Activated T-helper 1 cell treated with Interleukin-2 at 50 U/mL for 16 hours (primary cell): ENCODE data around the gene PROSER3.
"Not testable (repeated sequence)": the region's sequence is repeated elsewhere in the genome, so short reads cannot be mapped to it uniquely, and the experiment has no call there.

Experiments used
- DNase-seq: peaks from one replicate; pipeline ENCODE4 v3.0.0-alpha.2; 2020; ENCODE audit warnings: low read depth

PROSER3 gene

DNA sequence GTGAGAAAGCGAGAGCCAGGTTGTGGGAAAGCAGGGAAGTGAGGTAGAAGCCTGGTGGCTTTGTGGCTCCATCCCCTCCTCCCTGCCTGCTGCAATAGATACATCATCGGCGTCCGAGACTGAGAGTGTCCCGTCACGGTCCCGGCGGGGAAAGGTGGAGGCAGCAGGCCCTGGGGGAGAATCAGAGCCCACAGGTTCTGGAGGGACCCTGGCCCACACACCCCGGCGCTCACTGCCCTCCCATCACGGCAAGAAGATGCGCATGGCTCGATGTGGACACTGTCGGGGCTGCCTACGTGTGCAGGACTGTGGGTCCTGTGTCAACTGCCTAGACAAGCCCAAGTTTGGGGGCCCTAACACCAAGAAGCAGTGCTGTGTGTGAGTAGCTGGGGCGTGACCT, 35.1 kb upstream of the PROSER3 start:
- DNase-seq, result no peak

DNA sequence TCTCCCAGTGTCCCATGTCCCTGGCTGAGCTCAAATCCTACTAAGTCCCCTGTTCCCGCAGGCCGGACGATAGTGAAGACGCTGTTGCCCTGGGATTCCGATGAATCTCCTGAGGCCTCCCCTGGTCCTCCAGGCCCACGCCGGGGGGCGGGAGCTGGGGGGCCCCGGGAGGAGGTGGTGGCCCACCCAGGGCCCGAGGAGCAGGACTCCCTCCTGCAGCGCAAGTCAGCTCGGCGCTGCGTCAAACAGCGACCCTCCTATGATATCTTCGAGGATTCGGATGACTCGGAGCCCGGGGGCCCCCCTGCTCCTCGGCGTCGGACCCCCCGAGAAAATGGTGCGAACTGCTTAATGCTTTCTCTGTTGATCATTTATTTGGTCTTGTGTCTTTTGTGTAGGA, 34.3 kb upstream of the PROSER3 start:
- DNase-seq, result no peak

DNA sequence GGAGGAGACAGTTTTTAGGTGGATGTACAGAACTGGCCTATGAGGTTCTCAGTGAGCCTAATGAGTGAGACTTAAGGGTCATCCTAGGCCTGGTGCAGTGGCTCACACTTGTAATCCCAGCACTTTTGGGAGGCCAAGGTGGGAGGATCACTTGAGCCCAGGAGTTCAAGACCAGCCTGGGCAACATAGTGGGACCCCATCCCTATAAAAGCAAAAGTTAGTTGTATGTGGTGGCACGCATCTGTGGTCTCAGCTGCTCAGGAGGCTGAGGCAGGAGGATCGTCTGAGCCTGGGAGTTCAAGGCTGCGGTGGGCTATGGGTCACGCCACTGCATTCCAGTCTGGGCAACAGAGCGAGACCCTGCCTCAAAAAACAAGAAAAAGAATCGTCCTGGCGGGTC, 33.8 kb upstream of the PROSER3 start:
- not testable (repeated sequence) for DNase-seq

DNA sequence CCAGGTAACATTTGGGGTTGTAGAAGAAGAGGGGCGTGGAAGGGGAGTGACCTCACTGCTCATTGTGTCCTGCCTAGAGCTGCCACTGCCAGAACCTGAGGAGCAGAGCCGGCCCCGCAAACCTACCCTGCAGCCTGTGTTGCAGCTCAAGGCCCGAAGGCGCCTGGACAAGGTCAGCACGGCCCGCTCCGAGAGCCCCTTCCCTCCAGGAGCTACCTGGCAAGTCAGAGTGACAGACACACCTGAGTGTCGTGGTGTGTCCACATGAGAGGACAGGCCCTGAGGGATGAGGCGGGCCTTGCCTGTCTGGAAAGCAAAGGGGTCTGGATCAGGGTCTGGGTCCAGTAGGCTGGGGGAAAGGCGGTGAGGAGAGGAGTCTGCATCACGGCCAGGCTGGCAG, 33.4 kb upstream of the PROSER3 start:
- no peak for DNase-seq

DNA sequence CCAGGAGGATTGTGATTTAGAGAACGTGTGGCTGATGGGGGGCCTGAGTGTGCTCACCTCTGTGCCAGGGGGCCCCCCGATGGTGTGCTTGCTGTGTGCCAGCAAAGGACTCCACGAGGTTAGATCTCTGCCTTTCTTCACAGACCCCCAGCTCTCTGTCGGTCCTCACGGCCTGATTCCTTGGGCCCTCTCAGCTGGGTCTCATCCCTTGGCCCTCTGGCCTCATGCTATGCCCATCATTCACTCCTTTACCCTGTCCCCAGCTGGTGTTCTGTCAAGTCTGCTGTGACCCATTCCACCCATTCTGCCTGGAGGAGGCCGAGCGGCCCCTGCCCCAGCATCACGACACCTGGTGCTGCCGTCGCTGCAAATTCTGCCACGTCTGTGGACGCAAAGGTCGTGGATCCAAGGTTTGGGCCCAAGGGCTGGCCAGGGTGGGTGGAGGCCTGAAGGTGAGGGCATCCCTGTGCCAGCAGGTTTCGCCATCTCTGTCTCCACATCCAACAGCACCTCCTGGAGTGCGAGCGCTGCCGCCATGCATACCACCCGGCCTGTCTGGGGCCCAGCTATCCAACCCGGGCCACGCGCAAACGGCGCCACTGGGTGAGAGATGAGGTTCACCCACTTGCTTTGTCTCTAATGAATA, 32.6 kb upstream of the PROSER3 start:
- no peak for DNase-seq

DNA sequence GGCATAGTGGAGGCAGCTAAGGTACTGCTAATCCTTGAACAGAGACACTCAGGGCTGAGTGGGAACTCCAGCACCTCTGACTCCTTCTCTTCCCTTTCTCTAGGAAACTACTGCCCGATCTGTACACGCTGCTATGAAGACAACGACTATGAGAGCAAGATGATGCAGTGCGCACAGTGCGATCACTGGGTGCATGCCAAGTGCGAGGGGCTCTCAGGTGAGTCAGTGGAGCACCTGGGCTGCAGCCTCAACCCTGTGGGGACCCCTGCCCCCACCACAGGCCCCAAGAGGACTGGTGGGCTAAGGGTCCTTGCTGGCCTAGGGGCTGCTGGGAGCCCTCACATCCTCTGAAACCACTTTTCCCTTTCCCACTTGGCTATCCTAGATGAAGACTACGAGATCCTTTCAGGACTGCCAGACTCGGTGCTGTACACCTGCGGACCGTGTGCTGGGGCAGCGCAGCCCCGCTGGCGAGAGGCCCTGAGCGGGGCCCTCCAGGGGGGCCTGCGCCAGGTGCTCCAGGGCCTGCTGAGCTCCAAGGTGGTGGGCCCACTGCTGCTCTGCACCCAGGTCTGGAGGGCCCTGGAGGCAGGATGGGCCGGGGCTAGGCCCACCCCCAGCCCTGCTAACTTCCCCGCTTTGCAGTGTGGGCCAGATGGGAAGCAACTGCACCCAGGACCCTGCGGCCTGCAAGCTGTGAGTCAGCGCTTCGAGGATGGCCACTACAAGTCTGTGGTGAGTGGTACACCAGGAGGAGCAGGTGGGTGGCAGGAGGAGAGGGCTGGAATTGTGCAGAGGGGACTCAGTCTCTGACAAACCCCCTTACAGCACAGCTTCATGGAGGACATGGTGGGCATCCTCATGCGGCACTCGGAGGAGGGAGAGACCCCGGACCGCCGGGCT, 30.7 kb upstream of the PROSER3 start:
- DNase-seq, result no peak

DNA sequence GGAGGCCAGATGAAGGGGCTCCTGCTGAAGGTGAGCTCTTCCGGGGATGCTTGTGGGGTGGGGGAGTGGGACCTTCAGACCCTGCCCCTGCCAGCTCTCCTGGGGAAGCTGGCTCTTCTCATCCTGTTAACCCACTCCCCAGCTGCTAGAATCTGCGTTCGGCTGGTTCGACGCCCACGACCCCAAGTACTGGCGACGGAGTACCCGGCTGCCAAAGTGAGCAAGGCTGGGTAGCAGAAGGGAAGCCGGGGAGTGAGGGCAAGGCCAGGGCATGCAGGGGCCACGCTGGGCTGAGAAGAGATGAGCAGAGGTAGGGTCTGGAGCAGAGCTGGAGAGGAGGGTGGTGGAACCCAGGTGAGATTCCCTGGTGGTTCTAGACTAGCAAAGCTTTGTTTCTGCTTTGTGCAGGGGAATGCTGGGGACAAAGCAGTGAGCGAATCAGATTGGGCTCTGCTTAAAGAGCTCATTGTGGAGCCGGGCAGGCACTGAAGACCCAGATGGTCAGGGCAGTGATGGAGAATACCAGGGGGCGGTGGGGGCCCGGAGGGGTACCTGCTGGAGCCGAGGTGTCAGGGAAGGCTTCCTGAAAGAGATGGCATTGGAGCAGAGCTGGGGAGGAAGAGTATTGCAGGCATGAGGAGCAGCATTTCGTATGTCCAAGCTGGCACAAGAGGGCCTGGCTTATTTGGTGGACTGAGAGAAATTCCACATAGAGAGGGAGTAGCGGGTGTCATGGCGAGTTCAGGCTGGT, 29.8 kb upstream of the PROSER3 start:
- no peak for DNase-seq

DNA sequence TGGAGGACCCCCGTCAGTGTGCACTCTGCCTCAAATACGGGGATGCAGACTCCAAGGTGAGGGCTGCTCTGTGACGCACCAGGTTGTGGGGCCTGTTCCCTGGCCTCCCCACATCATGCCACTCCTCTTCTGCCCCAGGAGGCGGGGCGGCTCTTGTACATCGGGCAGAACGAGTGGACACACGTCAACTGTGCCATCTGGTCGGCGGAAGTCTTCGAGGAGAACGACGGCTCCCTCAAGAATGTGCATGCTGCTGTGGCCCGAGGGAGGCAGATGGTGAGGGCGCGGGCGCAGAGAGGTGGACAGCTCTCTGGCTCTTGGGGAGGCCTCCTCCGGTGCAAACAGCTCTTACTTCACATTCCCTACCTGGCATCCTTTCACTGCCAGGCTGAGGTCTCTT, 29.0 kb upstream of the PROSER3 start:
- no peak for DNase-seq

DNA sequence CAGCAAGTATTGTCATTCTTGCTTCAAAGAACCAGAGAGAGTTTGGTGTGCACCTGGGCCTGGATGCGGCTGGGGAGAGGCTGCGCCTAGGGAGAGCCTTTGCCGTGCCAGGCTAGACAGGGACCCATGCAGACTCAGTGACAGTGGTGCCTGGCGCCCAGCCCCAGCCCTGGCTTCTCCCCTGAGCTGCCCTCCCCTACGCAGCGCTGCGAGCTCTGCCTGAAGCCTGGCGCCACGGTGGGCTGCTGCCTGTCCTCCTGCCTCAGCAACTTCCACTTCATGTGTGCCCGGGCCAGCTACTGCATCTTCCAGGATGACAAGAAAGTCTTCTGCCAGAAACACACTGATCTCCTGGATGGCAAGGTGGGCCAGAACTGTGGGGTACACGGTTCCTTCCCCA, 28.2 kb upstream of the PROSER3 start:
- DNase-seq, result no peak

DNA sequence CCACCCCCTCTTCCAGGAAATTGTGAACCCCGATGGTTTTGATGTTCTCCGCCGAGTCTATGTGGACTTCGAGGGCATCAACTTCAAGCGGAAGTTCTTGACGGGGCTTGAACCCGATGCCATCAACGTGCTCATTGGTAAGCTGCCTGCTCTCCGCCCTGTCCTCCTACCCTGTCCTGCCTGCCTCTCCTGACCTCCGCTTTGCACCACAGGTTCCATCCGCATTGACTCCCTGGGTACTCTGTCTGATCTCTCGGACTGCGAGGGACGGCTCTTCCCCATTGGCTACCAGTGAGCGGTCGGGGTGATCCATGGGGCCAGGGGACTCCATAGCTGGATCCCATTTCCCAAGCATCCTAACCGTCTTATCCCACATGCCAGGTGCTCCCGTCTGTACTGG, 27.6 kb upstream of the PROSER3 start:
- no peak for DNase-seq

DNA sequence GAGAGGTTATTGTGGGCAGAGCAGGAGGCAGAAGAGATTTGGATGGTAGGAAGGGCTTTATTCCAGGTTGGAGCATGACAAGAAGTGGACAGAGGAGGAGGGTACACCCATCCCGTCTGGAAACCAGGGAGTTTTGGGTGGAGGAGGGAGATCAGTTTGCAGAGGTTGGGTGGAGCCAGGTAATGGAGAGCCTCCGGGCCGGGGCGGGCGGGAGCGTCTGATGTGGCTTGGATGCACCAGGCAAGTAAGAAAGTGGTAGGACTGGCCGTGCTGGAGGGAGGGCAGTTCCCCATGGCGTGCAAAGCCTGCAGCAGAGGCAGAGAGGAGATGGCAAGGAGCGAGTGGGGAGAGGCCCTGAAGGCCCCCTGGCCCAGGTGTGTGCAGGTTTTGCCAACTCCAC, 26.6 kb upstream of the PROSER3 start:
- no peak for DNase-seq

DNA sequence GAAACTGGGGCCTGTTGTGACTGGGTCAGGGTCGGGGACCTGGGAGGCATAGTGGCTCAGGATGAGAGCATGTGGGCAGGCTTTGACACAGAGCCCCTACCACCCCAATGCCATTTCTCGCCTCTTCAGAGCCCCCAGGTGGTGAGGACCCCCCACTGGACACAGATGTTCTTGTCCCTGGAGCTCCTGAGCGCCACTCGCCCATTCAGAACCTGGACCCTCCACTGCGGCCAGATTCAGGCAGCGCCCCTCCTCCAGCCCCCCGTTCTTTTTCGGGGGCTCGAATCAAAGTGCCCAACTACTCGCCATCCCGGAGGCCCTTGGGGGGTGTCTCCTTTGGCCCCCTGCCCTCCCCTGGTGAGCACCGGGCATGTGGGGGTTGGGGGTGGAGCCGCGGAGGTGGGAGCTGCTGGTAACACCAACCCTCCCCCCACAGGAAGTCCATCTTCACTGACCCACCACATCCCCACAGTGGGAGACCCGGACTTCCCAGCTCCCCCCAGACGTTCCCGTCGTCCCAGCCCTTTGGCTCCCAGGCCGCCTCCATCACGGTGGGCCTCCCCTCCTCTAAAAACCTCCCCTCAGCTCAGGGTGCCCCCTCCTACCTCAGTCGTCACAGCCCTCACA, 26.1 kb upstream of the PROSER3 start:
- DNase-seq, result no peak

DNA sequence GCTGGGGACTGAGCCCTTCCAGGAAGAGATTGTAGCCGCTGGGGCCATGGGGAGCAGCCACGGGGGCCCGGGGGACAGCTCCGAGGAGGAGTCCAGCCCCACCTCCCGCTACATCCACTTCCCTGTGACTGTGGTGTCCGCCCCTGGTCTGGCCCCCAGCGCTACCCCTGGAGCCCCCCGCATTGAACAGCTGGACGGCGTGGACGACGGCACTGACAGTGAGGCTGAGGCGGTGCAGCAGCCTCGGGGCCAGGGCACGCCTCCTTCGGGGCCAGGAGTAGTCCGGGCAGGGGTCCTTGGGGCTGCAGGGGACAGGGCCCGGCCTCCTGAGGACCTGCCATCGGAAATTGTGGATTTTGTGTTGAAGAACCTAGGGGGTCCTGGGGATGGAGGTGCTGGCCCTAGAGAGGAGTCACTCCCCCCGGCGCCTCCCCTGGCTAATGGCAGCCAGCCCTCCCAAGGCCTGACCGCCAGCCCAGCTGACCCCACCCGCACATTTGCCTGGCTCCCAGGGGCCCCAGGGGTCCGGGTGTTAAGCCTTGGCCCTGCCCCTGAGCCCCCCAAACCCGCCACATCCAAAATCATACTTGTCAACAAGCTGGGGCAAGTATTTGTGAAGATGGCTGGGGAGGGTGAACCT, 25.3 kb upstream of the PROSER3 start:
- no peak for DNase-seq

DNA sequence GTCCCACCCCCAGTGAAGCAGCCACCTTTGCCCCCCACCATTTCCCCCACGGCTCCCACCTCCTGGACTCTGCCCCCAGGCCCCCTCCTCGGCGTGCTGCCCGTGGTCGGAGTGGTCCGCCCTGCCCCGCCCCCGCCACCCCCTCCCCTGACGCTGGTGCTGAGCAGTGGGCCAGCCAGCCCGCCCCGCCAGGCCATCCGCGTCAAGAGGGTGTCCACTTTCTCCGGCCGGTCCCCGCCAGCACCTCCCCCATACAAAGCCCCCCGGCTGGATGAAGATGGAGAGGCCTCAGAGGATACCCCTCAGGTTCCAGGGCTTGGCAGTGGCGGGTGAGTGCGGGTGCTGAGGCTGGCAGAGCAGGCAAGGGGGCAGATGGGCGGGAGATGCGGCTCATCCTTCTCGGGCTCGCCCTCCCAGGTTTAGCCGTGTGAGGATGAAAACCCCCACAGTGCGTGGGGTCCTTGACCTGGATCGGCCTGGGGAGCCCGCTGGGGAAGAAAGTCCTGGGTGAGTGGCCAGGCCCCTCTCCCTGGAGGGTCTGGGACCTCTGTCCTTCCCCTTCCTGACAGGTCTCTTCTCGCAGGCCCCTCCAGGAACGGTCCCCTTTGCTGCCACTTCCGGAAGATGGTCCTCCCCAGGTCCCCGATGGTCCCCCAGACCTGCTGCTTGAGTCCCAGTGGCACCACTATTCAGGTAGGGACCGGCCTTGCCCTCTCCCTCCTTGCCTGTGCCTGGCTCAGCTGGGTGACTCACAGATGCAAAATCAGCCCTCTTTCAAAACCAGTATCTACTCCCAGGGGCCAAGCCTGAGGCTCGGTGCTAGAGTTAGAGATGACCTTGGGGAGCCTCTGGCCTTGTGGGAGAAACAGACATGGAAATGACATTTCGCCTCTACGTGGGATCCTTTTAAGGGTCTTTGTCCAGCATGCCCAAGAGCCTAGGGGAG, 24.5 kb upstream of the PROSER3 start:
- DNase-seq, result no peak

DNA sequence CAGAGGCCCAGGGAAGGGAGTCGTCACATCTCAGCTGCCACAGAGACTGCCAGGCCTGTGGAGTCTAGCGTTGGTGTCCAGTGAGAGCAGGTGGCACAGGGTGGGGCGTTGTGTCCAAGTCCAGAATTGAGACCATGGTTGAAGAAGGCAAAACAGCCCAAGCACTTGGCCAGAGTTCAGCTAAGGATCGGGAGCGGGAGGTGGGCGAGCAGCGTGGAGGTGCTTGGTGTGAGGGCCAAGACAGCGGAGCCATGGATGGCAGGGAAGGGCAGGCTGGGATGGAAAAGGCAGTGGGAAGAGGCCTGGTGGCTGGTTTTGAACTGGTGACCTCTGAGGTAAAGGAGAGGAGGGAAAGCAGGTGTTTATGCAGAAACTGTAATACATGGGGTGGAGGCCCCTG, 23.7 kb upstream of the PROSER3 start:
- no peak for DNase-seq

DNA sequence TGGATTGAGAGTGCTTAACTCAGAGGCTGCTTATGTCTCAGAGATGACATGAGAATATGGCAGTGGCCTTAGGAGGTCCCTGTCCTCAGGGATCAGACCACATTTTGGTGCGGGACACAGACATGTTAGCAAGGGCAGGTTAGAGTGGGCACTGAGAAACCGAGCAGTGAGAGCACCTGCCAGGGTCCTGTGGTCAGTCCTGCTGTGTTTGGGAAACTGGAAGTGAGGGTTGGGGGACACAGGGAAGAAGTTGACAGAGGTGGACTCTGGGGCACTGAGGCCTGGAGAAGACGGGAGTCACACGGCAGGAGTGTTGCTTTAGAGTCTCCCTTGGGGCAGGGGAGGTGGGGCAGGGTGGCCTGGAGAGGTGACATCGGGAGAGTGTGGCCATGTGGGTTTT, 23.1 kb upstream of the PROSER3 start:
- DNase-seq, result no peak

DNA sequence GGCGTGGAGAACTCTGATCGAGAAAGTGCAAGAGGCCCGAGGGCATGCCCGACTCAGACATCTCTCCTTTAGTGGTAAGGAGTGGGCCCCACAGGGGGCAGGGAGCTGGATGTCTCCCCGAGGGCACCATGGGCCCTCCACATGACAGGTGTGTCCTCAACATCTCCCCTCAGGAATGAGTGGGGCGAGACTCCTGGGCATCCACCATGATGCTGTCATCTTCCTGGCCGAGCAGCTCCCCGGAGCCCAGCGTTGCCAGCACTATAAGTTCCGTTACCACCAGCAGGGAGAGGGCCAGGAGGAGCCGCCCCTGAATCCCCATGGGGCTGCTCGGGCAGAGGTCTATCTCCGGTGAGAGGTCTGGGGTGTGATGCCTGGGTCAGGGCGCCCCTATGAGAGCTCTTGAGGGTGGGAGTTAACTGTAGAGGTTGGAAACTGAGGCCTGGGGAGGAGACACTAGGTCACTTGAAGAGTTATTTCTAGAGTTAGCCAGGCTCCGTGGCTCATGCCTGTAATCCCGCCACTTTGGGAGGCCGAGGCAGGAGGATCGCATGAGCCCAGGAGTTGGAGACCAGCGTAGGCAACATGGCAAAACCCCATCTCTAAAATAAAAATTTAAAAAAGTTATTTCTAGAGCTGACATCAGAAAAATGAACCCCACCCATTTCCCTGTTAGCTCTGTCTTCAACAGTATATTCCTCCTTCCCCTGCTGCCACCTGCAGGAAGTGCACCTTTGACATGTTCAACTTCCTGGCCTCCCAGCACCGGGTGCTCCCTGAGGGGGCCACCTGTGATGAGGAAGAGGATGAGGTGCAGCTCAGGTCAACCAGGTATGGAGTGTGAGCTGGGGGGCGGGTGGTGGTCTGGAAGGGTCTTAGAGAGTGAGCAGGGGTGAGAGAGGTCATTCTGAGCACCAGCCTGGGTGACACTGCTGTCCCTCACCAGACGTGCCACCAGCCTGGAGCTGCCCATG, 20.8 kb upstream of the PROSER3 start:
- no peak for DNase-seq

DNA sequence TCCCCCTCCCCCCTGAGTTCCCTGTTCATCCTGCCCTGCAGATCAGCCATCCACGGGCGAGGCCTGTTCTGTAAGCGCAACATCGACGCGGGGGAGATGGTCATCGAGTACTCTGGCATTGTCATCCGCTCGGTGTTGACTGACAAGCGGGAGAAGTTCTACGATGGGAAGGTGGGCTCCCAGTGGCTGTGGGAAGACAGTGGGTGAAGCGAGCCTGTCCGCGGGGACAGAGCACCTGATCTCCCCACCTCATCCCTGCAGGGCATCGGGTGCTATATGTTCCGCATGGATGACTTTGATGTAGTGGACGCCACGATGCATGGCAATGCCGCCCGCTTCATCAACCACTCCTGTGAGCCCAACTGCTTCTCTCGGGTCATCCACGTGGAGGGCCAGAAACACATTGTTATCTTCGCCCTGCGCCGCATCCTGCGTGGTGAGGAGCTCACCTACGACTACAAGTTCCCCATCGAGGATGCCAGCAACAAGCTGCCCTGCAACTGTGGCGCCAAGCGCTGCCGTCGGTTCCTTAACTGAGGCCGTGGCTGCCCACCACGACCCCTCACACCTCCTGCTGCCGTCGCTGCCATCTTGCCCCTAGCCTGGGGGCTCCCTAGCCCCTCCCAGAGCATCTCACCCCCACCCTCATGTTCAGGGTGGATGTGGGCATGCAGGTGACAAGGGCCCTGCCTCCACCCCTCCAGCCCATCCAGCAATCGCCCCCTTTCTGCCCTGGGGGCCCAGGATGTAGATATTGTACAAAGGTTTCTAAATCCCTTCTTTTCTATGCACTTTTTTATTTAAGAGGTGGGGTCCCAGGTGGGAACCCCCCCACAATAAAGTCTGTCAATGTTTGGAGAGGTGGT, 19.7 kb upstream of the PROSER3 start:
- DNase-seq, result no peak

DNA sequence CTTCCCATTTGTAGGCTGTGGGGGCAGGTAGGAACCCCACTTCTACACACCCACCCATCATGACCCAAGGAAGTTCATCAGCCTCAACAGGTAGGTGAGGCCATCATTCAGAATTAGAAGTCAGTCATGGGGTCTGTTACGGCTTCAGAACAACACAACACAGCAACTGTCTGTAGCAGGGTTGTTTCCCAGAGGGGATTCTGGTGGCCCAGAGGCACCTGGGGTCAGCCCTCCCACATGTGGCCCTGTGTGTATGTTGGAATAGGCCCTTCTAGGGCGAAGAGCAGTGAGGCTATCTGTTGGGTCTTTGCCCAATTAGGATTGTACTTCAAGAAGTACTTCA, 19.1 kb upstream of the PROSER3 start:
- DNase-seq, result no peak
